Neural crest cell (in vitro differentiated cells): ENCODE measurements around the gene KLHL35. TPM values are rescaled to one million over a fixed set of nuclear protein-coding genes. Genes with fewer than 3 reads are reported as not detected.

Source experiments
- DNase-seq: peaks from one replicate; pipeline ENCODE4 v3.0.0; 2021; ENCODE audit warnings: low read depth, mixed read lengths, low spot score
- H3K27ac Mint-ChIP-seq: one replicate; pipeline ENCODE4 v1.8.0; 2021; ENCODE audit warnings: mild to moderate bottlenecking, mixed read lengths; ENCODE audit not compliant: unreplicated experiment
- H3K27me3 Mint-ChIP-seq: 2 replicates; pipeline ENCODE4 v1.8.0; 2021; ENCODE audit warnings: low read depth, mild to moderate bottlenecking, mixed read lengths
- H3K36me3 Mint-ChIP-seq: 2 replicates; pipeline ENCODE4 v1.8.0; 2021; ENCODE audit warnings: low read depth, mild to moderate bottlenecking, mixed read lengths
- H3K4me1 Mint-ChIP-seq: 2 replicates; pipeline ENCODE4 v1.8.0; 2021; ENCODE audit warnings: mixed read lengths
- H3K4me3 Mint-ChIP-seq: one replicate; pipeline ENCODE4 v1.8.0; 2021; ENCODE audit warnings: mild to moderate bottlenecking, mixed read lengths
- H3K9me3 Mint-ChIP-seq: 2 replicates; pipeline ENCODE4 v1.8.0; 2021; ENCODE audit warnings: mixed read lengths
- CTCF ChIP-seq: fragments of 200-600 bp; sonication (generic); conservative IDR thresholded peaks from 2 replicates; pipeline ENCODE4 v1.5.0; 2021; ENCODE audit warnings: antibody characterized with exemption, mild to moderate bottlenecking
- total RNA-seq: library from RNA; stranded (reverse); gene quantifications from 2 replicates; pipeline ENCODE4 v1.2.1, GENCODE V29; 2021

Gene KLHL35
- total RNA-seq, 1 donor from 2014 or later = 11.6 TPM

- peaks cover 9% of the 10 kb centered on the region for H3K4me1 Mint-ChIP-seq
- no peak for DNase-seq
- H3K36me3 Mint-ChIP-seq = no peaks in the 10 kb centered on the region
- H3K27ac Mint-ChIP-seq = no peak overlapping the region
- peaks cover 14% of the 10 kb centered on the region for H3K27me3 Mint-ChIP-seq
- no peaks in the 10 kb centered on the region for H3K9me3 Mint-ChIP-seq
- H3K4me3 Mint-ChIP-seq = no peak overlapping the region
- no peak for TF ChIP-seq CTCF
Measured at GRCh38 chr11:75387736-75388294, 45.2 kb downstream of the KLHL35 start.

- no peak overlapping the region for H3K4me3 Mint-ChIP-seq
- no peak for DNase-seq
- H3K27me3 Mint-ChIP-seq = peaks cover 14% of the 10 kb centered on the region
- no peak overlapping the region for H3K27ac Mint-ChIP-seq
- H3K9me3 Mint-ChIP-seq = no peaks in the 10 kb centered on the region
- no peaks in the 10 kb centered on the region for H3K36me3 Mint-ChIP-seq
- no peak for TF ChIP-seq CTCF
- peaks cover 9% of the 10 kb centered on the region for H3K4me1 Mint-ChIP-seq
Measured at GRCh38 chr11:75386942-75387630, 45.9 kb downstream of the KLHL35 start.

GRCh38 chr11:75384438-75385080, 48.4 kb downstream of the KLHL35 start:
- no peak overlapping the region for H3K4me3 Mint-ChIP-seq
- no peaks in the 10 kb centered on the region for H3K36me3 Mint-ChIP-seq
- DNase-seq = peak; percentile 73
- H3K9me3 Mint-ChIP-seq = no peaks in the 10 kb centered on the region
- peaks cover 11% of the 10 kb centered on the region for H3K27me3 Mint-ChIP-seq
- no peak overlapping the region for H3K27ac Mint-ChIP-seq
- H3K4me1 Mint-ChIP-seq = peaks cover 9% of the 10 kb centered on the region
- TF ChIP-seq CTCF = peak; percentile 99

GRCh38 chr11:75383246-75383645, 49.8 kb downstream of the KLHL35 start:
- Mint-ChIP-seq H3K4me3 (no peak overlapping the region), H3K27me3 (peaks cover 11% of the 10 kb centered on the region), H3K36me3 (no peaks in the 10 kb centered on the region), H3K9me3 (no peaks in the 10 kb centered on the region), H3K4me1 (peaks cover 9% of the 10 kb centered on the region), H3K27ac (no peak overlapping the region)
- DNase-seq = no peak
- TF ChIP-seq CTCF = no peak

GRCh38 chr11:75380716-75381420, 52.1 kb downstream of the KLHL35 start:
- peaks cover 9% of the 10 kb centered on the region for H3K4me1 Mint-ChIP-seq
- H3K9me3 Mint-ChIP-seq = no peaks in the 10 kb centered on the region
- no peaks in the 10 kb centered on the region for H3K36me3 Mint-ChIP-seq
- H3K4me3 Mint-ChIP-seq = no peak overlapping the region
- TF ChIP-seq CTCF = no peak
- peak overlapping the region; percentile 71 for H3K27ac Mint-ChIP-seq
- no peak for DNase-seq
- peaks cover under 1% of the 10 kb centered on the region for H3K27me3 Mint-ChIP-seq
